HG02759 (cell line): ENCODE data around the gene MT2A.
"Not testable (repeated sequence)": the region's sequence is repeated elsewhere in the genome, so short reads cannot be mapped to it uniquely, and the experiment has no call there.

Experiments
- ATAC-seq: cut with Tn5 transposase; IDR thresholded peaks from one replicate; pipeline ENCODE4 v1.9.1; 2021; ENCODE audit warnings: mild to moderate bottlenecking, moderate library complexity; ENCODE audit not compliant: unreplicated experiment

MT2A gene

DNA sequence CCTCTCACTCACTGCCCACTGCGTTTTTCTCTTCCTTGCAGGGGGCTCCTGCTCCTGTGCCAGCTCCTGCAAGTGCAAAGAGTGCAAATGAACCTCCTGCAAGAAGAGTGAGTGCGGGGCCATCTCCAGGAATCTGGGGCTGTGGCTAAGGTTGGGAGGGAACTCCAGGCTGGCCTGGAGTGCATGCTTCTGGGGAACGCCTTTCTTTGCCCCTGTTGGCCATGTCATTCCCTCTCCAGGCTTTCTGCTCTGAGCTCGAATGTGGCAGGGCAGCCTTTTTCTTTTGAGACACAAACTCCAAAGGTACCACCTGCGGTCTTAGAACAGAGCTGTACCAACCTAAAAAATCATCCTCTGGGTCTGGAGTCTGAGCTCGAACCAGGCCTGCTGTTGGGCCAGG is 9.8 kb downstream of the MT2A start:
- ATAC-seq, result no peak

DNA sequence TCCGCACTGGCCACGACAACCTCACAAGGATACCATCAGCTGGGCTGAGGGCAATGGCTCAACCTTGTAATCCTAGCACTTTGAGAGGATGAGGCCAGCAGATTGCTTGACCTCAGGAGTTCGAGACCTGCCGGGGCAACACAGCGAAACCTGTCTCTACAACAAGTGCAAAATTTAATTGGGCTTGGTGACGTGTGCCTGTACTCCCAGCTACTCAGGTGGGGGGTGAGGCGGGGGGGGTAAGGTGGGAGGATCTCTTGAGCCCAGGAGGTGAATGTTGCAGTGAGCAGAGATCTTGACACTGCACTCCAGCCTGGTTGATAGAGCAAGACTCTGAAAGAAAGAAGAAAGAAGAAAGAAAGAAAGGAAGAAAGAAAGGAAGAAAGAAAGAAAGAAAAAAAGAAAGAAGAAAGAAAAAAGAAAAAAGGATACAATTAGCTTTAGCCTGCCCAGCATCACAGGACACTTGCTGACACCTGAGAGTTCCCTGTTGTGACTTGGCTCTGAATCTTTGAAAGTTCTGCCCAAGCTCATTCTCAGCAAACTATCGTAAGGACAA is 12.0 kb downstream of the MT2A start:
- no peak for ATAC-seq

DNA sequence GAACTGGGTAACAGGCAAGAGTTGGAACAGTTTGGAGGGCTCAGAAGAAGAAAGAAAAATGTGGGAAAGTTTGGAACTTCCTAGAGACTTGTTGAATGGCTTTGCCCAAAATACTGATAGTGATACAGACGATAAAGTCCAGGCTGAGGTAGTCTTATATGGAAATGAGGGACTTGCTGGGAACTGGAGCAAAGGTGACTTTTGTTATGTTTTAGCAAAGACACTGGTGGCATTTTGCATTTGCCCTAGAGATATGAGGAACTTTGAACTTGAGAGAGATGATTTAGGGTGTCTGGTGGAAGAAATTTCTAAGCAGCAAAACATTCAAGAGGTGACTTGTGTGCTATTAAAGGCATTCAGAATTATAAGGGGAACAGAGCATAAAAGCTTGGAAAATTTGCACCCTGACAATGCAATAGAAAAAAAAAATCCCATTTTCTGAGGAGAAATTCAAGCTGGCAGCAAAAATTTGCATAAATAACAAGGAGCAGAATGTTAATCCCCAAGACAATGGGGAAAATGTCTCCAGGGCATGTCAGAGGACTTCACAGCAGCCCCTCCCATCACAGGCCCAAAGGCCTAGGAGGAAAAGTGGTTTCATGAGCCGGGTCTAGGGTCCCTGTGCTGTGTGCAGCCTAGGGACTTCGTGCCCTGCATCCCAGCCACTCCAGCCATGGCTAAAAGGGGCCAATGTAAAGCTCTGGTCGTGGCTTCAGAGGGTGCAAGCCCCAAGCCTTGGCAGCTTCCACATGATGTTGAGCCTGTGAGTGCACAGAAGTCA is 13.5 kb downstream of the MT2A start:
- not testable (repeated sequence) for ATAC-seq

DNA sequence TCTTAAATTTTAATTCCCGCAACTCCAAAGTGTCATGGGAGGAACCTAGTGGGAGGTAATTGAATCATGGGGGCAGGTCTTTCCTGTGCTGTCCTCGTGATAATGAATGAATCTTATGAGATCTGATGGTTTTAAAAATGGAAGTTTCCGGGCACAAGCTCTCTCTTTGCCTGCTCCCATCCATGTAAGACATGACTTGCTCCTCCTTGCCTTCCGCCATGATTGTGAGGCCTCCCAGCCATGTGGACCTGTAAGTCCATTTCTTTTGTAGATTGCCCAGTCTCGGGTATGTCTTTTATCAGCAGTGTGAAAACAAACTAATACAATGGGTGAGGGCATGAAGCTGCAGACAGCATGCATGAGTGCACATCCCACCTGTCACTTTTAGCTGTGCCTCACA is 14.8 kb downstream of the MT2A start:
- ATAC-seq, result not testable (repeated sequence)

DNA sequence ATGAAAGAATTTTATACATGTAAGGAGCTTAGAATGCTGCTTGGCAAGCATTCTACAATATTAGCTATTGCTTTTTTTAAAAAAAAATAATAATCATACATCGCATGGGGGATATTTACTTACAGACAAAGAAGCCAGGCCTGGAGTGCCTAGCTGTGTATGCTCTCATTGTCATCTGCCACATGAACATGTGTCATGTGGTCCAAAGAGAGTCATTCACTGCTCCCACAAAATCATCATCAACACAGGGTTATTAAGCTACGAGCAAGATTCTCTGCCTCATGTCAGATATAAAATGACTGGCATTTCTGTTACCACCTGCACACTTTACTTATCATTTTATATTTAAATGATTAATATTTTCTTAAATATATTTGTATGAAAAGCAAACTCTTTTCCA is 15.3 kb downstream of the MT2A start:
- no peak for ATAC-seq

DNA sequence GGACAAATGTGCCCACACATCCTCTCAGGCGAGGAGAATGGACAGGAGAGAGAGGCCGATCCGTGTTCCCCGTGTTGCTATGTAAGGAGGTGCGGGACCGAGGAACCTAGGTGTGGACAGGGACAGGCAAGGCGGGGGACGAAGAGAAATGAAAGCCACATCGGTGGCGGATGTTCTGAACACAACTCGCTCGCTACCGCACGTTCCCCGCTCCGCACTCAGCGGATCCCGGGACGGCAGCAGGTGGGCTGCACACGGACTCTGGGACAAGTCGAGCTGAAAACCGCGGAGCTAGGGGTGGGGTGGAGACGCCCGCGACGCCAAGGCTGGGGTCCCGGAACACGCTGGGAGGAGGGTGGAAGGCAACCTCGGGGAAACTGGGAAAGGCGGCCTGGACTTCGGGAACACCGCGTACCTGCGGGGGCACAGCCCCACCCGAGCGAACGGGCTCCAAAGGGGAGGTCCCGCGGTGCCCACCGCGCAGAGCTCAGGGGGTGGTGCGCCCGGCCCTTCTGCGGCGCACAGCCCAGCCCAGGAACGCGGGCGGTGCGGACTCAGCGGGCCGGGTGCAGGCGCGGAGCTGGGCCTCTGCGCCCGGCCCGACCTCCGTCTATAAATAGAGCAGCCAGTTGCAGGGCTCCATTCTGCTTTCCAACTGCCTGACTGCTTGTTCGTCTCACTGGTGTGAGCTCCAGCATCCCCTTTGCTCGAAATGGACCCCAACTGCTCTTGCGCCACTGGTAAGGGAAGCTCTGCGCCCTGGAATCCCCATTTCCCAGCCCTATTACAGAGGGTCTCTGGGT is 17.0 kb downstream of the MT2A start, which contains the start of gene MT1E:
Gene MT1E, plus strand, starts transcription at position 642 of the 803 bp plus-strand sequence. Its CDS starts 71 bp downstream, at position 713.
- peak; percentile 76 for ATAC-seq

DNA sequence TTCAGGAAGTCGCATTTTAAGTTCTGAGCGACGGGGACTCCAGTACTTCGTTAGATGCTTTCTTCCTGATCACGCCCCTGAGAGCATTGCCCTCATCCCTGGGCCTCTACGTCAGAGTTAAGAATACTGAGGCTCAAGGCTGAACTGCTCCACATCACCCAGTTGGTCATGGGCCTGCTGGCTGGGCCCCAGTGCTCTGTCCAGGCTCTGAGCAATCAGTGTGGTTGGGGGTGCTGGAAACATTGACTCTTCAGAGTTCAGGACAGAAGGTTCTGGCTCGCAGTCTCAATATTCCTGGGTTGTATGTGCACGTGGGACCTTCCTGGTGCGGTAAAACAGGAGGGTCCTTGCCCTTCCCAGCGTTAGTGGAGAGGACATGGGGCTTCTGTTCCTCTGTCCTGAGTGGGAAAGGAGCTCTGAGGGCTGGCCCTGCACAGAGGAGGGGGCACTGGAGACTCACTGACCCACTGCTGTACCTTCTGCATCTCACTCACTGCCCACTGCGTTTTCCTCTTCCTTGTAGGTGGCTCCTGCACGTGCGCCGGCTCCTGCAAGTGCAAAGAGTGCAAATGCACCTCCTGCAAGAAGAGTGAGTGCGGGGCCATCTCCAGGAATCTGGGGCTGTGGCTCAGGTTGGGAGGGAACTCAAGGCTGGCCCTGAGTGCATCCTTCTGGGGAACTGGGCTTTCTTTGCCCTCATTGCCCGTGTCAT is 17.7 kb downstream of the MT2A start:
- peak; percentile 12 for ATAC-seq

DNA sequence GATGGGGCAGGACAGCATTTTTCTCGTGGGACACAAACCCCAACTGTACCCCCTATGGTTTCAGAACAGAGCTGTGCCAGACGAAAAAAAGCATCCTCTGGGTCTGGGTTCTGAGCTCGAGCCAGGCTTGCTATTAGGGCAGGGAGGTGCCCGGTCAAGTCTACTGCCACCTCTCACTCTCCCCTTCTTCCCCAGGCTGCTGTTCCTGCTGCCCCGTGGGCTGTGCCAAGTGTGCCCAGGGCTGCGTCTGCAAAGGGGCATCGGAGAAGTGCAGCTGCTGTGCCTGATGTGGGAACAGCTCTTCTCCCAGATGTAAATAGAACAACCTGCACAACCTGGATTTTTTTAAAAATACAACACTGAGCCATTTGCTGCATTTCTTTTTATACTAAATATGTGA is 18.3 kb downstream of the MT2A start:
- no peak for ATAC-seq

DNA sequence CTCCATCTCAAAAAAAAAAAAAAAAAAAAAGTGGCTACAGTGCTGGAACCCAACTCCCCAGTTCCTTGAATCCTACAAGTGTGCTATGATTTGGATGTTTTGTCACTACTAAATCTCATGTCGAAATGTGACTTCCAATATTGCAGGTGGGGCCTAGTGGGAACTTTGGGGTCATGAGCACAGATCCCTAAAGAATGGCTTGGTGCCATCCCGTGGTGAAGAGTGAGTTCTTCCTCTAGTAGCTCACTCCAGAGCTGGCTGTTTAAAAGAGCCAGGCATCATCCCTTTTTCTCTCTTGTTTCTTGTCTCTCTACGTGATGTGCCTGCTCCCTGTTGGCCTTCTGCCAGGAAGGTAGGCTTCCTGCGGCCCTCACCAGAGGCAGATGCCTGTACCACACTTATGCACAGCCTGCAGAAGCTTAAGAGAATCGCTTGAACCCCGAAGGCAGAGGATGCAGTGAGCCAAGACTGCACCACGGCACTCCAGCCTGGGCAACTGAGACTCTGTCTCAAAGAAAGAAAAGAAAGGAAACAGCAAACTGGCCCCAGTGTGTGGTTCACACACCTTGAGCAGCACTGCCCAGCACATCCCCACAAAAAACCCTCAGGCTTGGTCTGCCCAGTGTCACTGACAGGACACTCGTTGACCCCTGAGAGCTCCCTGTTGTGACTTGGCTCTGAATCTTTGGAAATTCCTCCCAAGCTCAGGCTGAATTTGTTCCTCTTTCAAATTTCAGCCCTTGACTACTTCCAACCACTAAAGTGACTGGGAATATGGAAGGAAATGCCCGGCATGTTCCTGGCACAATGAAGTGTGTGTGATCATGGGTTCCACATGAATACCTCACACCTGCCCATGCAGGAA is 20.3 kb downstream of the MT2A start:
- no peak for ATAC-seq

DNA sequence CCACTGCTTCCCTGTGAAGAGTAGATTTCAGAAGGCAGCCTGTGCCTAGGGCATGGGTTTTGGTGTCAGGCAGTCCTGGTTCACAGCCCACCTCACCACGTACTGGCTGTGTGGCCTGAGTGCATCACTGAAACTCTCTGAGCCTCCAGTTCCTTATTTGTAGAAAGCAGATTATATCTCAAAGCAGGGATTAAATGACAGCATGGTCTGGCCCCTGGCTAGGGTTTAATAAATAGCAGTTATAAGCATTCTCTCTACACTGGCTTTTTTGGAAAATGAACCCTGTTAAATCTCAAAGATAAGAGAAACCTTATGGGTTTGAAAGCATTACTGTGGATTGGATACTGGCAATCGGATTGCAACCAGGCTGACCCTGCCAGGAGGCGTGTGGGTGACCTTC is 21.1 kb downstream of the MT2A start:
- no peak for ATAC-seq

DNA sequence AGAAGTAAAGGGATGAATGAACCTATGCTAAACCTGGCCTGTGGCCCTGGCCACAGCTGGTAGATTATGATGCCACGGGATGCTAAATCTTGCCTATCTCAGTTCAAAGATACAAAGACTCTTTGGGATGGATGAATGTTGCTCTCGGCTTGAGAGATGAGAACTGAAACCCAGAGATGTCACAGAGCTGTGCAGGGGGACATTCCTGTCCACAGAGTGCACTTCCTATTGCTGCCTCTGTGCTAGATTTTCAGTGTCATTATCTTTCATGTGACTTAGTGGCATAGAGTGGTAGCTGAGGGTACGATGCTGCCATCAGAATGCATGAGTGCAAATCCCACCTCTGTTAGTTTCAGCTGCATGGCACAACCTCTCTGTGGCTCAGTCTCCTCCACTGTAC is 21.8 kb downstream of the MT2A start:
- peak; percentile 72 for ATAC-seq

DNA sequence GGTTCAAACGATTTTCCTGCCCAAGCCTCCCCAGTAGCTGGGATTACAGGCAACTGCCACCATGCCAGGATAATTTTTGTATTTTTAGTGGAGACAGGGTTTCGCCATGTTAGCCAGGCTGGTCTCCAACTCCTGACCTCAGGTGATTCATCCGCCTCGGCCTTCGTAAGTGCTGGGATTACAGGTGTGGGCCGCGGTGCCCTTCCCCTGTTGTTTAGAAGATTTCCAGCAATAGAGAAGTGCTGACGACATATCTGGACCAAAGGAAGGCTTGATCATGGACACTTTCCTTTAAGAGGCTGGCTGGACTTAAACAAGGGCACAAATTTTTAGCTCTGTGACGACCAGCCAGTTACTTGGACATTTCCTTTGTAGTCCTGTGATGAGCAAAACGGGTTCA is 22.8 kb downstream of the MT2A start:
- no peak for ATAC-seq

DNA sequence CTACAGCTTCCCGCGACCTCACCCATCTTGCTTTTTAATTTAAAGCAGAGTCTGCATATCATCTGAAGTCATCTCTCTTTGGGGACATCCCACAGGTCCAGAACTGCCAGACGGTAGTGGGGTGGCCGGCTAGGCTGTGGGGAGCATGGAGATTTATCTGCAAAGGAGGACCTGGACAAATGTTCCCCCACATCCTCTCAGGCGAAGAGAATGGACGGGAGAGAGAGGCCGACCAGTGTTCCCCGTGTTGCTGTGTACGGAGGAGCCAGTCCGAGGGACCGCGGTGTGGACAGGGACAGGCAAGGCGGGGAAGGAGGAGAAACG is 23.4 kb downstream of the MT2A start:
- ATAC-seq, result no peak

DNA sequence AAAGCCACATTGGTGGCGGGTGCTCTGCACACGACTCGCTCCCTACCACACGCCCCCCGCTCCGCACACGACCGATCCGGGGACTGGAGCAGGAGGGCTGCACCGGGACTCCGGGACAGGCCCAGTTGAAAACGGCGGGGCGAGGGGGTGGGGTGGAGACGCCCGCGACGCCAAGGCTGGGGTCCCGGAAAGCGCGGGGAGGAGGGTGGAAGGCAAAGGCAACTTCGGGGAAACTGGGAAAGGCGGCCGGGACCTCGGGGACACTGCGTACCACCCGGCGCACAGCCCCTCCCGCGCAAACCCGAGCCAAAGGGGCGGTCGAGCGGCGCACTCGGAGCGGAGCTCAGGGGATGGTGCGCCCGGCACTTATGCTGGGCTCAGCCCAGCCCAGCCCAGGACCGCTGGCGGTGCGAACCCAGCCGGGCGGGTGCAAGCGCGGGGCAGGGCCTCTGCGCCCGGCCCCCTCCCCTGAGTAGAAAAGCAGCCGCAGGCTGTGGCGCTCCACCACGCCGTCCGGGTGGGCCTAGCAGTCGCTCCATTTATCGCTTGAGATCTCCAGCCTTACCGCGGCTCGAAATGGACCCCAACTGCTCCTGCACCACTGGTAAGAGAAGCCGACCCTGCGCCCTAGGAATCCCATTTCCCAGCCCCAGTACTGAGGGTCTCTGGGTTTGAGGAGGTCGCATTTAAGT is 23.9 kb downstream of the MT2A start, which contains the start of gene MT1M:
Gene MT1M, plus strand, starts transcription at position 504 of the 692 bp plus-strand sequence. Its CDS starts 73 bp downstream, at position 577.
- ATAC-seq, result no peak

DNA sequence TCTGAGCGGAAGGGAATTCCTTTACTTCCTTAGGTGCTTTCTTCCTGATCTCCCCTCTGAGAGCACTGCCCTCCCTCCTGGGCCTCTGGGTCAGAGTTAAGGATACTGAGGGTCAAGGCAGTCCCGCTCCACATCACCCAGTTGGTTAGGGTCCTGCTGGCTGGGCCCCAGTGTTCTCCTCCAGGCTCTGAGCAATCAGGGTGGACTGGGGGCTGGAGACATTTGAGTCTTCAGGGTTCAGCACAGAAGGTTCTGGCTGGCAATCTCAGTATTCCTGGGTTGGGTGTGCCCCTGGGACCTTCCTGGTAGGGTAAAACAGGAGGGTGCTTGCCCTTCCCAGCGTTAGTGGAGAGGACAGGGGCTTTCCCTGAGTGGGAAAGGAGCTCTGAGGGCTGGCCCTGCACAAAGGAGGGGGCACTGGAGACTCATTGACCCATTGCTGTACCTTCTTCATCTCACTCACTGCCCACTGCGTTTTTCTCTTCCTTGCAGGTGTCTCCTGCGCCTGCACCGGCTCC is 24.5 kb downstream of the MT2A start:
- no peak for ATAC-seq

DNA sequence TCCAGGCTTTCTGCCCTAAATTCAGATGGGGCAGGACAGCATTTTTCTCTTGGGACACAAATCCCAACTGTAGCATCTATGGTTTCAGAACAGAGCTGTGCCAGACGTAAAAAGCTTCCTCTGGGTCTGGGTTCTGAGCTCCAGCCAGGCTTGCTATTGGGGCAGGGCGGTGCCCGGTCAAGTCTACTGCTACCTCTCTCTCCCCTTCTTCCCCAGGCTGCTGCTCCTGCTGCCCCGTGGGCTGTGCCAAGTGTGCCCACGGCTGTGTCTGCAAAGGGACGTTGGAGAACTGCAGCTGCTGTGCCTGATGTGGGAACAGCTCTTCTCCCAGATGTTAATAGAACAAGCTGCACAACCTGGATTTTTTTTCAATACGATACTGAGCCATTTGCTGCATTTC is 25.2 kb downstream of the MT2A start:
- no peak for ATAC-seq

DNA sequence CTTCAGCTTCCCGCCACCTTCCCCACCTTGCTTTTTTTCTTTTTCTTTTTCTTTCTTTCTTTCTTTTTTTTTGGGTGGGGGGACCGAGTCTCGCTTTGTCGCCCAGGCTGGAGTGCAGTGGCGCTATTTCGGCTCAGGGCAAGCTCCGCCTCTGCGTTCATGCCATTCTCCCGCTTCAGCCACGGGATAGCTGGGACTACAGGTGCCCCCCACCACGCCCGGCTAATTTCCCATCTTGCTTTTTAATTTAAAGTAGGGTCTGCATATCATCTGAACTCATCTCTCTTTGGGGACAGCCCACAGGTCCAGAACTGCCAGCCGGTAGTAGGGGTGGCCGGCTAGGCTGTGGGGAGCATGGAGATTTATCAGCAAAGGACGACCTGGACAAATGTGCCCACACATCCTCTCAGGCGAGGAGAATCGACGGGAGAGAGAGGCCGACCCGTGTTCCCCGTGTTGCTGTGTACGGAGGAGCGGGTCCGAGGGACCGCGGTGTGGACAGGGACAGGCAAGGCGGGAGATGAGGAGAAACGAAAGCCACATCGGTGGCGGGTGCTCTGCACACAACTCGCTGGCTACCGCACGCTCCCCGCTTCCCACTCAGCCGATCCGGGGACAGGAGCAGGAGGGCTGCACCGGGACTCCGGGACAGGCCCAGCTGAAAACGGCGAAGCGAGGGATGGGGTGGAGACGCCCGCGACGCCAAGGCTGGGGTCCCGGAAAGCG is 26.5 kb downstream of the MT2A start:
- ATAC-seq, result no peak

DNA sequence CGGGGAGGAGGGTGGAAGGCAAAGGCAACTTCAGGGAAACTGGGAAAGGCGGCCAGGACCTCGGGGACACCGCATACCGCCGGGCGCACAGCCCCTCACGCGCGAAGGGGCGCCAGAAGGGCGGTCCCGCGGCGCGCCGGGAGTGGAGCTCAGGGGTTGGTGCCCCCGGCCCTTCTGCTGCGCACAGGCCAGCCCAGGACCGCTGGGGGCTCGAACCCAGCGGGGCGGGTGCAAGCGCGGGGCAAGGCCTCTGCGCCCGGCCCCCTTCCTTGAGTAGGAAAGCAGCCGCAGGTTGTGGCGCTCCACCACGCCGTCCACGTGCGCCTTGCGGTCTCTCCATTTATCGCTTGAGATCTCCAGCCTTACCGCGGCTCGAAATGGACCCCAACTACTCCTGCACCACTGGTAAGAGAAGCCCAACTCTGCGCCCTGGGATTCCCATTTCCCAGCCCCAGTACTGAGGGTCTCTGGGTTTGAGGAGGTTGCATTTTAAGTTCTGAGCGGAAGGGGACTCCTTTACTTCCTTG is 27.1 kb downstream of the MT2A start:
- no peak for ATAC-seq
